Type B pancreatic cell (in vitro differentiated cells): ENCODE results near the gene DNMT3A. TPM values are rescaled to one million over a fixed set of nuclear protein-coding genes. Genes with fewer than 3 reads are reported as not detected.
A peak's percentile ranks its signal among the peaks of the same experiment; 100 is the strongest.

Experiments used
- DNase-seq: peaks from one replicate; pipeline ENCODE4 v3.0.0; 2021; ENCODE audit warnings: mixed read lengths; ENCODE audit not compliant: unreplicated experiment; ENCODE audit errors: extremely low spot score
- H3K27ac Mint-ChIP-seq: 2 replicates; pipeline ENCODE4 v1.8.0; 2021; ENCODE audit warnings: mild to moderate bottlenecking, mixed read lengths
- H3K27me3 Mint-ChIP-seq: 2 replicates; pipeline ENCODE4 v1.8.0; 2021; ENCODE audit warnings: mixed read lengths
- H3K36me3 Mint-ChIP-seq: 2 replicates; pipeline ENCODE4 v1.8.0; 2021; ENCODE audit warnings: mixed read lengths
- H3K4me1 Mint-ChIP-seq: one replicate; pipeline ENCODE4 v1.8.0; 2021; ENCODE audit warnings: mixed read lengths; ENCODE audit not compliant: unreplicated experiment
- H3K4me3 Mint-ChIP-seq: 2 replicates; pipeline ENCODE4 v1.8.0; 2021; ENCODE audit warnings: mild to moderate bottlenecking, mixed read lengths
- H3K9me3 Mint-ChIP-seq: 2 replicates; pipeline ENCODE4 v1.8.0; 2021; ENCODE audit warnings: mixed read lengths
- CTCF ChIP-seq: fragments of 200-600 bp; sonication (generic); conservative IDR thresholded peaks from 2 replicates; pipeline ENCODE4 v1.5.0; 2021; ENCODE audit warnings: antibody characterized with exemption, mild to moderate bottlenecking
- total RNA-seq: library from RNA; stranded (reverse); gene quantifications from 2 replicates; pipeline ENCODE4 v1.2.1, GENCODE V29; 2021; ENCODE audit warnings: low replicate concordance

The DNMT3A gene
- total RNA-seq, 1 donor from 2014 or later = 139 TPM

- H3K27ac Mint-ChIP-seq = no peak overlapping the region
- peaks cover 16% of the 10 kb centered on the region for H3K4me1 Mint-ChIP-seq
- TF ChIP-seq CTCF = no peak
- no peak overlapping the region for H3K4me3 Mint-ChIP-seq
- no peaks in the 10 kb centered on the region for H3K27me3 Mint-ChIP-seq
- peaks cover 17% of the 10 kb centered on the region for H3K36me3 Mint-ChIP-seq
- DNase-seq = no peak
- H3K9me3 Mint-ChIP-seq = no peaks in the 10 kb centered on the region
These were observed 57.8 kb downstream of the DNMT3A start for GRCh38 chr2:25283921-25284320.

- no peaks in the 10 kb centered on the region for H3K27me3 Mint-ChIP-seq
- H3K36me3 Mint-ChIP-seq = peaks cover 13% of the 10 kb centered on the region
- no peak for TF ChIP-seq CTCF
- no peaks in the 10 kb centered on the region for H3K9me3 Mint-ChIP-seq
- H3K27ac Mint-ChIP-seq = no peak overlapping the region
- DNase-seq = no peak
- H3K4me1 Mint-ChIP-seq = peaks cover 22% of the 10 kb centered on the region
- H3K4me3 Mint-ChIP-seq = no peak overlapping the region
These were observed 59.8 kb downstream of the DNMT3A start for GRCh38 chr2:25281941-25282340.

GRCh38 chr2:25281522-25281921, 60.2 kb downstream of the DNMT3A start:
- TF ChIP-seq CTCF = no peak
- Mint-ChIP-seq H3K27ac (no peak overlapping the region), H3K9me3 (no peaks in the 10 kb centered on the region), H3K27me3 (no peaks in the 10 kb centered on the region), H3K4me3 (no peak overlapping the region), H3K4me1 (peaks cover 22% of the 10 kb centered on the region), H3K36me3 (peaks cover 13% of the 10 kb centered on the region)
- no peak for DNase-seq

- Mint-ChIP-seq H3K27me3 (no peaks in the 10 kb centered on the region), H3K9me3 (no peaks in the 10 kb centered on the region), H3K27ac (peak overlapping the region; percentile 43), H3K36me3 (peaks cover 13% of the 10 kb centered on the region), H3K4me3 (no peak overlapping the region), H3K4me1 (peaks cover 22% of the 10 kb centered on the region)
- no peak for TF ChIP-seq CTCF
- DNase-seq = no peak
These were observed 61.6 kb downstream of the DNMT3A start for GRCh38 chr2:25280051-25280687.

GRCh38 chr2:25279091-25279651, 62.6 kb downstream of the DNMT3A start:
- Mint-ChIP-seq H3K27me3 (no peaks in the 10 kb centered on the region), H3K9me3 (no peaks in the 10 kb centered on the region), H3K27ac (peak overlapping the region; percentile 55), H3K4me3 (no peak overlapping the region), H3K36me3 (peaks cover 15% of the 10 kb centered on the region), H3K4me1 (peaks cover 26% of the 10 kb centered on the region)
- DNase-seq = no peak
- TF ChIP-seq CTCF = no peak
